Measurements from ENCODE around the gene ATP12A.

DNA sequence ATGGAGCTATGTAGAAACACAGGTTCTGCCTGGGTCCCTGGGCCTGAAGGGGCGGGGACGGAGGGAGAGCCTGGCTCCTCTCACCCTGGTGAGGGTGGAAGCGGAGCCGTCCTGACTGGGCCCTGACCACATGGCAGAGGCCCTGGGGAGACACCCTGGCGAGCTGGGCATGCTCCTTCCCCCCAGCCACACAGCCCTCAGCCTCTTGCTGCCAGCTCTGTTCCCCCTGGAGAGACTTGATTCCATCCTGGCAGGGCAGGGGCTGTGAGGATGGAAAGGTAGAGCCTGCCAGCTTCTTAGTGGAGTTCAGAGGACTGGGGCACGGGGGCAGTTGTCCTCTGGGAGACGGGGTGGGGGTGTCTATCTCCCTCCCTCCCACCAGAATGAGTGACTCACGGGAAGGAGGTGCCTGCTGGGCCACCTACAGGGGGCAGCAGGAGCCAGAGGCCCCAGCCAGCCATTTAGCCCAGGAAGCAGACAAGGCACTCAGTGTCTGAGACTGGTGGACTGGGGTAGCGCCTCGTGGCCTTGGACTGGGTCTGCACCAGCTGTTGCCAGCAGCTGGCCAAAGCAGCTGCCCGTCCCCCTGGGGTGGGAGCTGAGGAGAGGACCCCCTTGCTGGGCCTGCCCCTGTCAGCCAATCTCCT, 60.9 kb downstream of the ATP12A start:
- TF ChIP-seq CTCF (IDR thresholded peaks at IDR 0.05 in 4 of 5, conservative IDR thresholded peaks at IDR 0.05 in 1 of 5) = no peak
- no peak for TF ChIP-seq POLR2A (IDR thresholded peaks at IDR 0.05)

All from gastrocnemius medialis (tissue), 4 donors.